HepG2 (cell line): ENCODE data around the gene PFDN1. TPM values are rescaled to one million over a fixed set of nuclear protein-coding genes. Genes with fewer than 3 reads are reported as not detected.

Experiments used
- AGO2 ChIP-seq: fragments of 200-400 bp; formaldehyde crosslinking; optimal IDR thresholded peaks from 2 replicates; pipeline ENCODE3; 2017; ENCODE audit warnings: mild to moderate bottlenecking, low read depth, low read length, moderate library complexity
- ATF5 ChIP-seq: sonication (generic); formaldehyde crosslinking; IDR thresholded peaks from 2 replicates; pipeline ENCODE4 v1.4.0; 2020; ENCODE audit warnings: mild to moderate bottlenecking, low read depth, missing genetic modification reagents
- CBFB ChIP-seq: sonication (generic); formaldehyde crosslinking; IDR thresholded peaks from 2 replicates; pipeline ENCODE4 v1.4.0; 2020; ENCODE audit warnings: missing genetic modification reagents
- FOXJ3 ChIP-seq: sonication (generic); formaldehyde crosslinking; IDR thresholded peaks from 2 replicates; pipeline ENCODE4 v1.4.0; 2020; ENCODE audit warnings: missing genetic modification reagents, mild to moderate bottlenecking, borderline replicate concordance
- GPN1 ChIP-seq: sonication (generic); formaldehyde crosslinking; IDR thresholded peaks from 2 replicates; pipeline ENCODE4 v1.5.1; 2020; ENCODE audit warnings: missing genetic modification reagents, borderline replicate concordance
- HOXA3 ChIP-seq: sonication (generic); formaldehyde crosslinking; IDR thresholded peaks from 2 replicates; pipeline ENCODE4 v1.5.0; 2020; ENCODE audit warnings: missing genetic modification reagents
- MEF2D ChIP-seq: sonication (generic); formaldehyde crosslinking; IDR thresholded peaks from 2 replicates; pipeline ENCODE4 v1.5.1; 2020; ENCODE audit warnings: mild to moderate bottlenecking, missing genetic modification reagents
- MTERF4 ChIP-seq: sonication (generic); formaldehyde crosslinking; IDR thresholded peaks from 2 replicates; pipeline ENCODE4 v1.8.0; 2023; ENCODE audit warnings: mild to moderate bottlenecking, missing genetic modification reagents
- NKX3-1 ChIP-seq: sonication (generic); formaldehyde crosslinking; IDR thresholded peaks from 2 replicates; pipeline ENCODE4 v1.5.0; 2020; ENCODE audit warnings: missing genetic modification reagents
- NR2C2 ChIP-seq: sonication (generic); formaldehyde crosslinking; IDR thresholded peaks from 2 replicates; pipeline ENCODE4 v1.4.0; 2020; ENCODE audit warnings: missing genetic modification reagents, mild to moderate bottlenecking, moderate library complexity, borderline replicate concordance
- POLR2AphosphoS5 ChIP-seq: IDR thresholded peaks from 2 replicates; pipeline ENCODE4 v1.6.1; 2012; ENCODE audit warnings: low read depth, low read length
- RXRA ChIP-seq: sonication (generic); formaldehyde crosslinking; IDR thresholded peaks from 2 replicates; pipeline ENCODE4 v1.5.1; 2020; ENCODE audit warnings: missing genetic modification reagents
- SETDB1 ChIP-seq: sonication (generic); formaldehyde crosslinking; IDR thresholded peaks from 2 replicates; pipeline ENCODE4 v1.5.1; 2020; ENCODE audit warnings: missing genetic modification reagents, mild to moderate bottlenecking, borderline replicate concordance
- STAT5B ChIP-seq: sonication (generic); formaldehyde crosslinking; IDR thresholded peaks from 2 replicates; pipeline ENCODE4 v1.4.0; 2020; ENCODE audit warnings: missing genetic modification reagents
- TBX3 ChIP-seq: fragments of 450-650 bp; IDR thresholded peaks from 2 replicates; pipeline ENCODE4 v1.6.1; 2017; ENCODE audit warnings: antibody characterized with exemption, mild to moderate bottlenecking, inconsistent platforms, borderline replicate concordance
- ZBTB21 ChIP-seq: sonication (generic); formaldehyde crosslinking; IDR thresholded peaks from 2 replicates; pipeline ENCODE4 v1.4.0; 2020; ENCODE audit warnings: missing genetic modification reagents
- ZNF589 ChIP-seq: sonication (generic); formaldehyde crosslinking; conservative IDR thresholded peaks from 2 replicates; pipeline ENCODE4 v1.8.0; 2022; ENCODE audit warnings: mild to moderate bottlenecking, moderate library complexity, missing genetic modification reagents
- ZNF724P ChIP-seq: sonication (generic); formaldehyde crosslinking; IDR thresholded peaks from 2 replicates; pipeline ENCODE4 v1.8.0; 2022; ENCODE audit warnings: missing genetic modification reagents, borderline replicate concordance
- ZNF761 ChIP-seq: sonication (generic); formaldehyde crosslinking; conservative IDR thresholded peaks from 2 replicates; pipeline ENCODE4 v1.4.0; 2020; ENCODE audit warnings: mild to moderate bottlenecking, missing genetic modification reagents
- ZNF792 ChIP-seq: IDR thresholded peaks from 2 replicates; pipeline ENCODE4 v1.6.1; 2016
- polyA plus RNA-seq, 8 experiments: library from polyadenylated mRNA; depleted of rRNA in 3 of 8; stranded (reverse) in 7 of 8; unstranded in 1 of 8; fragments of >200 nt; fragmentation: Illumina TruSeq in 4 of 8; extraction: Trizol in 4 of 8; gene quantifications; 2 replicates each; pipeline versions ENCODE4 v1.2.1 to v1.2.3, GENCODE V29; 2011 to 2016; ENCODE audit warnings: low read depth in 4 of 8, missing spikeins in 1 of 8, mixed read lengths in 1 of 8; ENCODE audit not compliant: insufficient read depth in 1 of 8
- total RNA-seq, 5 experiments: library from RNA; depleted of rRNA; stranded (reverse); fragments of >200 nt; fragmentation: Illumina TruSeq; extraction: Trizol; gene quantifications; 2 replicates each; pipeline ENCODE4 v1.2.3, GENCODE V29; 2016; ENCODE audit warnings: low read depth in 1 of 5
- TF ChIP-seq, protein P1 (sequence below): sonication (generic); formaldehyde crosslinking; IDR thresholded peaks from 2 replicates; pipeline ENCODE4 v1.8.0; 2022; ENCODE audit warnings: missing genetic modification reagents, mild to moderate bottlenecking, moderate library complexity, borderline replicate concordance
- TF ChIP-seq, protein P2 (sequence below): sonication (generic); formaldehyde crosslinking; IDR thresholded peaks from 2 replicates; pipeline ENCODE4 v1.8.1; 2023; ENCODE audit warnings: mild to moderate bottlenecking, moderate library complexity, missing genetic modification reagents
- TF ChIP-seq, protein P3 (sequence below): sonication (generic); formaldehyde crosslinking; IDR thresholded peaks from 2 replicates; pipeline ENCODE4 v1.4.0; 2020; ENCODE audit warnings: missing genetic modification reagents, borderline replicate concordance

The PFDN1 gene
- total and polyA plus RNA-seq, 2 of the 13 experiments (the other 11 are each of a cell fraction or from before 2014, with no cell fraction given) = 67.2 to 70.8 TPM

DNA sequence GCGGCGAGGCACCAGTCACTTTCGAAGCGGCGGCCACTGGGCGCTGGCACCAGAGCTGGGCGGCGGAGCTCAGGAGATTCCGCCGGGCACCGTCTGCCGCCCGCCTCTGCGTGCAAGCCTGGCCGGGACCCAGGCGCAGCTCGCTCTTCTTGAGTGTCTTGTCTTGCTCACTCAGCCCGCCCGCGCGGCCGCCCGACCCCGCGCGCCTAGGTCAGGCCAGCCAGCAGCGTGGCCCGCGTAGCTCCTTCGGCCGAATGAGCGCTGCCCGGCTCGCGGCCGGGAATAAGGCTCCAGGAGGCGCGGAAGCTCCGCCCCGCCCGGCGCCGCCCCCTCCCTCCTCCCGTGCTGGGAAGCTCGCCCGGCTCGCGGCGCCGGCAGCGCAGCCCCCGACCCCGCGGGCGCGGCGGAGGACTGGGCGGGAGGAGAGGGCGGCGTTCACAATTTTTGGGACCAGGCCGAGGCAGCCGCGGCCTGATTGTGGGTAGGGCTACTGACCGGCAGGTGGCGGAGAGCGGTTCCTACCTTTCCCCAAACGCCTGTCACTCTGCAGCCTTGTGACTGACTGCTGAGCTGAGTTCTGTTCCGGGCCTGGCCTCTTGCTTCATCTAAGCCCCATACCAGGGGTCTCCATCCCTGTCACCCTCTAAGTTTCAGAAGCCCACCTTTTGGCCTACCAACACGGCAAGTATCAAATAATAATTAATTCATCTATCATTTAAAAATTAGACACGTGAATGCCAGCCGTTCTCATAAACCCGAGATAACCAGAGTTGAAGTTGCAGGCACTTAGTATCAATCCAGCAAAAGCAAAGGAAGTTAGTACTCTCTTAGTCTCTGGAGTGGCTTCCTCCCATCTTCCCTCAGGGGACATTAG is 43.7 kb upstream of the PFDN1 start, which contains the start of gene HBEGF (continued):
- TF ChIP-seq ATF5 = no peak
- TF ChIP-seq ZNF792 (CRISPR knock-in tag) = no peak
- peak; percentile 39; the same call in 1 of the 2 replicates for TF ChIP-seq RXRA (CRISPR knock-in tag)
- no peak for TF ChIP-seq STAT5B
- no peak for TF ChIP-seq ZNF589 (CRISPR knock-in tag)
- no peak; the same call in none of the 2 replicates for TF ChIP-seq CBFB (CRISPR knock-in tag)
- TF ChIP-seq ZNF724P (CRISPR knock-in tag) = no peak
- peak; percentile 26 for TF ChIP-seq HOXA3 (CRISPR knock-in tag)
- TF ChIP-seq AGO2 = no peak
- TF ChIP-seq FOXJ3 = no peak
- TF ChIP-seq POLR2AphosphoS5 = peak; percentile 58
- TF ChIP-seq MEF2D (CRISPR knock-in tag) = no peak
- TF ChIP-seq ZBTB21 = no peak
- no peak for TF ChIP-seq TBX3
- no peak for TF ChIP-seq NKX3-1
- no peak for TF ChIP-seq MTERF4 (CRISPR knock-in tag)
- TF ChIP-seq, protein P1, sequence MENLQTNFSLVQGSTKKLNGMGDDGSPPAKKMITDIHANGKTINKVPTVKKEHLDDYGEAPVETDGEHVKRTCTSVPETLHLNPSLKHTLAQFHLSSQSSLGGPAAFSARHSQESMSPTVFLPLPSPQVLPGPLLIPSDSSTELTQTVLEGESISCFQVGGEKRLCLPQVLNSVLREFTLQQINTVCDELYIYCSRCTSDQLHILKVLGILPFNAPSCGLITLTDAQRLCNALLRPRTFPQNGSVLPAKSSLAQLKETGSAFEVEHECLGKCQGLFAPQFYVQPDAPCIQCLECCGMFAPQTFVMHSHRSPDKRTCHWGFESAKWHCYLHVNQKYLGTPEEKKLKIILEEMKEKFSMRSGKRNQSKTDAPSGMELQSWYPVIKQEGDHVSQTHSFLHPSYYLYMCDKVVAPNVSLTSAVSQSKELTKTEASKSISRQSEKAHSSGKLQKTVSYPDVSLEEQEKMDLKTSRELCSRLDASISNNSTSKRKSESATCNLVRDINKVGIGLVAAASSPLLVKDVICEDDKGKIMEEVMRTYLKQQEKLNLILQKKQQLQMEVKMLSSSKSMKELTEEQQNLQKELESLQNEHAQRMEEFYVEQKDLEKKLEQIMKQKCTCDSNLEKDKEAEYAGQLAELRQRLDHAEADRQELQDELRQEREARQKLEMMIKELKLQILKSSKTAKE (CRISPR knock-in tag) = no peak
- TF ChIP-seq GPN1 = no peak
- TF ChIP-seq, protein P2, sequence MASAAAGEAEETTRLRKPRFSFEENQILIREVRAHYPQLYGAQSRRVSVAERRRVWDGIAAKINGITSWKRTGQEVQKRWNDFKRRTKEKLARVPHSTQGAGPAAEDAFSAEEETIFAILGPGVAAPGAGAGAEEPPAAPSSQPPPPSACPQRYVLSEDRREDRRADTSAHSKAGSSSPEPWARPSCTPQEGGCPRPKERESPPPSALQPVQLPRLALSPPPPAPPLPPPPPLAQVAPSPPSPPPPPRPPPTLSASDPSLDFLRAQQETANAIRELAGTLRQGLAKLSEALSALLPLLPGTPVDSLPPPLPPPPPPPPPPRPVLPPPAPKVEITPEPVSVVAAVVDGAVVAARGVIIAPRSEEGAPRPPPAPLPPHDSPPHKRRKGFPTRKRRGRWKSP (CRISPR knock-in tag) = no peak
- peak; percentile 24; the same call in 1 of the 2 replicates for TF ChIP-seq NR2C2 (CRISPR knock-in tag)
- no peak for TF ChIP-seq SETDB1 (CRISPR knock-in tag)
- TF ChIP-seq ZNF761 (CRISPR knock-in tag) = no peak
- TF ChIP-seq, protein P3, sequence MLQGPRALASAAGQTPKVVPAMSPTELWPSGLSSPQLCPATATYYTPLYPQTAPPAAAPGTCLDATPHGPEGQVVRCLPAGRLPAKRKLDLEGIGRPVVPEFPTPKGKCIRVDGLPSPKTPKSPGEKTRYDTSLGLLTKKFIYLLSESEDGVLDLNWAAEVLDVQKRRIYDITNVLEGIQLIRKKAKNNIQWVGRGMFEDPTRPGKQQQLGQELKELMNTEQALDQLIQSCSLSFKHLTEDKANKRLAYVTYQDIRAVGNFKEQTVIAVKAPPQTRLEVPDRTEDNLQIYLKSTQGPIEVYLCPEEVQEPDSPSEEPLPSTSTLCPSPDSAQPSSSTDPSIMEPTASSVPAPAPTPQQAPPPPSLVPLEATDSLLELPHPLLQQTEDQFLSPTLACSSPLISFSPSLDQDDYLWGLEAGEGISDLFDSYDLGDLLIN (CRISPR knock-in tag) = no peak
